Measurements from ENCODE around the gene LRRC4C. TPM values are rescaled to one million over a fixed set of nuclear protein-coding genes. Genes with fewer than 3 reads are reported as not detected.

Gene LRRC4C
- polyA plus RNA-seq, 4 donors: 12.5 to 29.0 (median 15.0) TPM

DNA sequence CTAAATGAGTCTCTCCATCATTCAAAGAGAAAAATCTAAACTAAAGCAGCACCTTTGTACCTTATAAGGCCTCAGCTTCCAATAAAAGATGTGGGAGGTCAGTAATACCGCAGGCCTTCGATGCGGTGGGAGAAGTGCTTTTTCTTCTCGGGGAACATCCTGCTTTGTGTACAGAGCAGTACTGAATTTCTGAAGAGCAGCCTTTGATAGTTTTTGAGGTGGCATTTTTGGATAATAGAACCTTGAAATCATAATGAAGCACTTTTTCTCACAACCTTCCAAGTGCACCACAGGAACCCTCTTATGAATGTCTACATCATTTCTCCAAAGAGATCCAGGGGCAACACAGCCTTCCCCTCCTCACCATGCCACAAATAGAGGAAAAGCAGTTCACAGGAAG, 39.6 kb downstream of the LRRC4C start:
- no peak for DNase-seq (ENCODE audit: low read depth in 4 of 4, low spot score in 3 of 4)

GRCh38 chr11:41414771-41415440, 44.5 kb downstream of the LRRC4C start:
- no peak for DNase-seq (ENCODE audit: low read depth in 4 of 4, low spot score in 3 of 4)

DNA sequence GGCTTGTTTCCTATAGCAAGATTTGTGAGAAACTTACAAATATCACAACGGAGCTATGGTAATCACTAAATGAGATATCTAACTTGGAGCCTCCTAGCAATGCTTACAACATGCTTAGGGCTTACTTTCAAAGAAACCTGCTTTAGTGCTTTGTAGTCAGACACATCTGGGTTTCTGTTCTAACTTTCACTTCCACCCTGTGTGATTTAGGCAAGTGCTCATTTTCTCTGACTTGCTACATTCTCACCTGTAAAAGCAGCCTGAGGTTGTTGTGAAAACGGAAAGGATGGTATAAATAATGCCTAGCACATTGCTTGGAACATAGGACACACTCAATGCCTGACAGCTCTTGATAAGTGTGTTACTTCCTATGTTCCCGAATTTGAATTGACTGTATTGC, 45.6 kb downstream of the LRRC4C start:
- DNase-seq (ENCODE audit: low read depth in 4 of 4, low spot score in 3 of 4): no peak

- DNase-seq (ENCODE audit: low read depth in 4 of 4, low spot score in 3 of 4): no peak
These were observed 53.6 kb downstream of the LRRC4C start for GRCh38 chr11:41405812-41406211.

DNA sequence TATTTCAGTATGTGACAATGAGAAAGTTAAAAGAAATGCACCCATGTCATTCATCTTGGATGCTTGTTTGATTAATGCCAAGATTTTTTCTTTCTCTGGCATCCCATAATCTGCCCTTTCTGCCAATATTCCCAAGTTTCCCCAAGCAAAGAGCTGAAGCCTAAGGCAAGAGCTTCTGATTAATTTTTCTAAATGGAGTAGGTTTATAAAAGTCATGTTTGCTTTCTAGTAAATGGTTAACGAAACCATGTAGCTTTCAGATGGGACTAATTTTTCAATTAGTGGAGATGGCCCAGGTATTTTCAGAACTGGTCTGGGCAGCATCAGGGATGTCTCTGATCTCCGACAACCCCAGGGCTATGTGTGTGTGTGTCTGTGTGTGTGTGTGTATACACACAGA, 55.3 kb downstream of the LRRC4C start:
- DNase-seq (ENCODE audit: low read depth in 4 of 4, low spot score in 3 of 4): no peak

GRCh38 chr11:41403458-41403857, 56.0 kb downstream of the LRRC4C start:
- DNase-seq (ENCODE audit: low read depth in 4 of 4, low spot score in 3 of 4): no peak

DNA sequence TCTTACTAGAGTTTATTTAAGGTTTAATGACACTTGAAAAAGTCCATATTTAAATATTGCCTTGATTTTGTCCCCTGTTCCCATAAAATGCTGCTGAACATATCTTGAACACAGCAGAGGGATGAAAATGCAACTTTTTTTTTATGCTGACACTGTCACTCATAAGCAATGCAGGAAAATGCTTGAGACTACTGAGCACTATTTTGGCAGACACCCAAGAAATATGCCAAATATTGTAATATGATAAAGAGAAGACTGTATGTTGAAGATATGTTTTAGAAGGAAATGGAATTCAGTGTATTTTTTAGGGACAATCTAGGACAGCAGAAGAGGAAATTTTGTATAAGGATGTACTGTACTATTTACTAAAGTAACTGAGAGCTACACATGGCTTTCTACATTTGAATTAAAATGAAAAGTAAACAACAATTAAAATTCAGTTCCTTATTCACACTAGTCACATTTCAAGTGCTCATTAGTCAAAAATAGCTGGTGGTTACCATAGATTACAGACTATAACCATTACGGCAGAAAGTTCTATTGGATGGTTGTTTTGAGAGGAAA, 58.6 kb downstream of the LRRC4C start:
- no peak for DNase-seq (ENCODE audit: low read depth in 4 of 4, low spot score in 3 of 4)

- no peak for DNase-seq (ENCODE audit: low read depth in 4 of 4, low spot score in 3 of 4)
These were observed 59.3 kb downstream of the LRRC4C start for GRCh38 chr11:41400124-41400523.

DNA sequence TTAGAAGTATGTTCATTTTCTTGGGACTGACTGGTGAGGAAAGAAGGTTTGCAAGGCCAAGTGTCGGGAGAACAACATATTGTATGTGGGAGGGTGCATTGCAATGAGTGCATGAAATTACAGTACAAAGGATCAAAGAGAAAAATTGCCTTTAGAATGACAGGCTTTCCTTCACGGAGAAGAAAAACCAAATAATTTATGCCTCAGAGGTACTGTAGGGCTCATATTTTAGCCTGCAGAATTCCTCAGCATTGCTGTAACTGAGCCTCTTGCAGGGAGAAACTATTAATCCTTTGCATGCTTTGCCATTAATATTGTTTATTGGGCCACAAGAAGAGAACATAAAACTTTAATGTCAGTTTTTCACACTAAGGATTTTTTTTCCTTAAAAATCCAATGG, 60.1 kb downstream of the LRRC4C start:
- no peak for DNase-seq (ENCODE audit: low read depth in 4 of 4, low spot score in 3 of 4)

DNA sequence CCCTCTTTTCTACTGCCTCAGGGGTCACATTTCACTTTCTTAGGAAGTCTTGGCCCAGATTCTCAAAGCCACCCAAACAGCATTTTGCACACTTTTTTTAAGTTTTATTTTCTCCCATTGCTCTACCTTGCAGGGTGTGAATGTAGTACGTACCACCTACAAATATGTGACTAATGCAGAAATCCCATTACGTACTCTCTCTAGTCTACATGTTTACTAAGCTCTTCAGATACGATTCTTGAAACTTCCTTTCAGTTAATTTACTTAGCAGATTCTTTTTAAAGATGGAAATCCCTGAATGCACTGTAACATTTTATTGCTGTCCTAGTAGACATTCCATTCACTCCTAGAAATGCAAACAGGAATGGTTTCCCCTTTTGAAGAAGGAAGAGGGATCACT, 61.3 kb downstream of the LRRC4C start:
- no peak for DNase-seq (ENCODE audit: low read depth in 4 of 4, low spot score in 3 of 4)

DNA sequence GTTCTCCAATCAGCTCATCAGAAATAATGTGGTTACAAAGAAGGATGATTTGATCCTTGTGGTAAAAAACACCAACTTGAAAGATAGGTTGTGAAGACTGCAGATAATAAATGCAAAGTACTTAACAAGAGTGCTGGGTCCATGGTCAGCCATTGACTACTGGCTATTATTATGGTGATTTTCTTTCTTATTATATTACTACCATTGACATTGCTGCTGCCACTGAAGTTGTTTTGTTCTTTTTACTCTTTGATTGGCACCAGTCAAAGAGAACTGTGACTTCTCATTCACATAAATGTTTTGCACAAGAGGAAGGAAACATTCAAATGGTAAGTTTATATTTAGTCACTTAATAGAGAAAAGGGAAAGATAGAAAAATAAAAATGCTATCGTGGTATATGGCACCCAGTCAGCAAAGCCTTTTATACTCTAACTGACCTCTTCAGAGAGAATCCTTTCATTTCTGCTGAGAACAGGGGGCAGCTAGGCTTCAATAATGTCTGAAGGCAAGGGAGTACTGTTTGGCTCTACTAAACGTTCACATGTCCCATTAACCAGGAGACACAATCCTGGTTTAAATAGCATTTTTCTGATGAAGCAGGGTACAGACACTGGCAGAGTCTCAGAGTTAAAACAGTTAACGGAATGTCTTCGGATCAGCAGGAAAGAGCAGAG, 64.8 kb downstream of the LRRC4C start:
- DNase-seq (ENCODE audit: low read depth in 4 of 4, low spot score in 3 of 4): no peak

GRCh38 chr11:41392596-41392995, 66.9 kb downstream of the LRRC4C start:
- DNase-seq (ENCODE audit: low read depth in 4 of 4, low spot score in 3 of 4): no peak

- DNase-seq (ENCODE audit: low read depth in 4 of 4, low spot score in 3 of 4): no peak
These were observed 69.8 kb downstream of the LRRC4C start for GRCh38 chr11:41389623-41390130.

DNA sequence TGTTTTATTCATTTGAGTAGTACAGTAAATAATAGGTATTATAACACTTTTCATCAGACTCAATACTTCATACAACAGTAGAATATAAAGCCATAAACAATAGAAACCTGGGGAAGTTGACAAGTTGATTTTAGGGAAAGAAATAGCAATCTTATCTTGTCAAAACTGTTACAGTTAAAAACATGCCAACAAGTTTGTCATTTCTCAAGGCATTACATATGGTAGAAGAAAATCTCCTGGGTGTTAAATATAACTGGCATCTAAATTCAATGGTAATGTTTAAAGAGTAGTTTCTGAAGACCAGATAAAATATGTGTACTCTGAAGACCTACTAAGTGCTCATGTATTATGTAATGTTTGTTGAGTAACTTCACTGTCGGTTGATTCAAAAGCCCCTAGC, 75.1 kb downstream of the LRRC4C start:
- DNase-seq (ENCODE audit: low read depth in 4 of 4, low spot score in 3 of 4): no peak

DNA sequence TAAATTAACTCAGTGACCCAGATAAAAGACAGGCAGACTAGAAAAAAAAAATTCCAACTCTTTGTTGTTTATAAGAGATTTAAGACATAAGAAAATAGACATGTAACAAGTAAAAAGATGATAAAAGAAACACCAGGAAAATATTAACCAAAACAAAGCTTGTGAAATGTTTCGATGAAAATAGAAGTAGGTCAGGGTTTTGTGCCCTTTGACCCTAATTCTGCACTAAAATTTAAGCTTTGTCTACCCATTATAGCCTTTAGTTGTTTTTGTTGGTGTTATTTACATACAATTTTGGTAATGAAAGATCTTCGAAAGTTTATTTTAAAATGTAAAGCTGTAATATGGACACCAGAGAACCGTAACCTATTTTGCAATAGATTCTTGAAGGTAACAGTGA, 75.7 kb downstream of the LRRC4C start:
- no peak for DNase-seq (ENCODE audit: low read depth in 4 of 4, low spot score in 3 of 4)

DNA sequence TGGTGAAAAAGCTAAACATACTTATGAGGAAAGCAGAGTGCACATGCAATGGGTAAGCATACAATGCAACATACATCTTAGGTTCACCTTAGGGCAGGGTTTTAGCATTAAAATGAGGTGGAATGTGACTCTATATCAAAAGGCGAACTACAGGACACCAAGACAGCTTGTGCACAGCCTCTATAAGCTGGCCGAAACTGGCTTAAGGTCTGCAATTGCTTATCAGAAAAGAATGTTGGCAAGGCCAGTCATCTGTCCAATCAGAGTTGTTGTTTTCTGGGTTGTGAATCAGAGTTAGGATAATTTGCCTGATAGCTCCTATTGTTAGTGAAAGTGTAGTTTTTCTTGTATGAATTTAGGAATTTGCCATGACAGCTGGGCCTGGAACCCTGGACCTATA, 76.5 kb downstream of the LRRC4C start:
- DNase-seq (ENCODE audit: low read depth in 4 of 4, low spot score in 3 of 4): no peak

DNA sequence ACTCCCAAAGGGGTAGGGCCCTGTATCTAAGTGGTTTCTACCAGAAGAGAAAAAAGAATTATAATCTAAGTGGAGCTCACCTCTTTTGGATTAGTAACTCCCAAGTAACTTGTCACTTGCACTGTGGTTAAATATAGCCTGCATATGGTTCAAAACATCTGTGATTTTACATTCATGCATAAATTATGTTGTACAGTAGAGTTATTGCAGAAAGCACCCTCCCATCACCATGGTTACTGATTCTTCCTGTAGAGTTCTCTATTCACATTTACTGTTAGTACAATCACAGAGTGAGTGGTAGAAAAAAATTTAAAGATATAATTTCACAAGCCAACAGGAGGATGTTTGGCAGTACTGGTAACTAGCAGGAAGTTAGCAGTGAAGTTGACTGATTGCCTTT, 80.4 kb downstream of the LRRC4C start:
- no peak for DNase-seq (ENCODE audit: low read depth in 4 of 4, low spot score in 3 of 4)

DNA sequence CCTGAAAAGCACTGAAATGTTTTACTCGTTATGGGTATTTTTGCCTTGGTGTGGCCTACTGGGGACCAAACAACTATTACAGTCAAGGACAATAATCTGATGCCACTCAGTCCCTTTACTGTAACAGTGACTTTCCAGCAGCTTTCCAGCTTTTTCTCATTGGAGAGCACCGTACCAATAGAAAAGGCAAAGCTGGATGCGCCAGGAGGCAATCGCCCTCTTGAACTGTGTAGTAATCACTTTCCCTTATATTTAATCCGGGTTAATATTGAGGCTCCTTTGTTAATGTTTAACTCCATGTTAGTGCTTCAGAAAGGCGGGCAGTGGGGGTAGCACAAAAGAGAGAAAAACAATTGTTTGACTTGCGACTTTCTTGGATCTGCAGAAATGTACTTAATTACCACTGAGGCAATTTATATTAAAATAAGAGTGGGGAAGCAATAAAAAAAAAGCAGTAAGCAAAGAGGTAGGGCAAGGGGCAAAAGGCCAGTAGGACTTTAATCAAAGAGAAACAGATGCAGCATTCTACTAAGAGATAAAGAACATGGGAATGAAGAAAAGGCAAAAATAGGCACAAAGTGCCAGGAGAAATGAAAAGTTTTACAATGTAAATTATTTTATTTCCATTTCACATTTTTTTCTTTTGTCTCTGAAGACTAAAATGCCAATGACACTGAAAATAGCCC, 81.6 kb downstream of the LRRC4C start:
- DNase-seq (ENCODE audit: low read depth in 4 of 4, low spot score in 3 of 4): no peak

DNA sequence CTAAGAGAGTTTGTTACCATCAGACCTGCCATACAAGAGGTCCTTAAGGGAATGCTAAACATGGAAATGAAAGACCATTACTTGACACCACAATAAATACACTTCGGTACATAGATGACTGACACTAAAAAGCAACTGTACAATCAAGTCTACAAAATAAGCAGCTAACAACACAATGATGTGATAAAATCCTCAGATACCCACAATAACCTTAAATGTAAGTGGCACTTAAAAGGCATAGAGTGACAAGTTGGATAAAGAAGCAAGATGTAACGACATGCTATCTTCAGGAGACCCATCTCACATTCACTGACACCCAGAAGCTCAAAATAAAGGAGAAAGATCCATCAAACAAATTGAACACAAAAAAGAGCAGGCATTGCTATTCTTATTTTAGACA, 107.6 kb downstream of the LRRC4C start:
- no peak for DNase-seq (ENCODE audit: low read depth in 4 of 4, low spot score in 3 of 4)

- DNase-seq (ENCODE audit: low read depth in 4 of 4, low spot score in 3 of 4): no peak
These were observed 113.4 kb downstream of the LRRC4C start for GRCh38 chr11:41346042-41346441.

Data from left renal pelvis (tissue), 4 donors.